ENCODE results near the gene KLF15. TPM values are rescaled to one million over a fixed set of nuclear protein-coding genes. Genes with fewer than 3 reads are reported as not detected.

KLF15 gene
- total RNA-seq, 1 donor from 2014 or later = 5.7 TPM

DNA sequence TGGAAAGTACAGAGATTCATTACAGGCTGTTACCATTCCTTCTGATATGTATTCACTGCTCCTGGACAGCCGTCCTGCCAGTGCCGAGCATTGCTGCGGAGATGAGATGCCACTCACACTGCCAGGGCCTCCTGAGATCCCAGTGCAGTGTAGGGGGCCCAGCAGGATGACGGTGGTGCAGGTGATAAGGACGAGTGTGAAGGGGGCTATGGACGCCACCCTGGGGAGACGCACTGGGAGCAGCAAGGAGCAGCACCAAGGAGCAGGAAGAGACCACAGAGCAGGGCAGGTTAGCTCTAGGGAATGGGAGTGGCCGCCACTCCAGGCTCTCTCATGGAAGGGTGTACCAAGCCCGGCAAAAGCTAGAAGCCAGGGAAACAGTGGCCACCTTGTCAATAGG lies 4.0 kb upstream of the KLF15 start:
- peaks cover 41% of the 10 kb centered on the region for H3K27me3 Mint-ChIP-seq (ENCODE audit: unreplicated experiment)
- no peaks in the 10 kb centered on the region for H3K9me3 Mint-ChIP-seq (ENCODE audit: unreplicated experiment)
- H3K4me3 Mint-ChIP-seq (ENCODE audit: unreplicated experiment) = no peak overlapping the region
- H3K36me3 Mint-ChIP-seq (ENCODE audit: unreplicated experiment) = no peaks in the 10 kb centered on the region
- peaks cover 8% of the 10 kb centered on the region for H3K4me1 Mint-ChIP-seq (ENCODE audit: unreplicated experiment)
- DNase-seq (ENCODE audit: extremely low spot score, unreplicated experiment) = no peak
- TF ChIP-seq, protein P1, sequence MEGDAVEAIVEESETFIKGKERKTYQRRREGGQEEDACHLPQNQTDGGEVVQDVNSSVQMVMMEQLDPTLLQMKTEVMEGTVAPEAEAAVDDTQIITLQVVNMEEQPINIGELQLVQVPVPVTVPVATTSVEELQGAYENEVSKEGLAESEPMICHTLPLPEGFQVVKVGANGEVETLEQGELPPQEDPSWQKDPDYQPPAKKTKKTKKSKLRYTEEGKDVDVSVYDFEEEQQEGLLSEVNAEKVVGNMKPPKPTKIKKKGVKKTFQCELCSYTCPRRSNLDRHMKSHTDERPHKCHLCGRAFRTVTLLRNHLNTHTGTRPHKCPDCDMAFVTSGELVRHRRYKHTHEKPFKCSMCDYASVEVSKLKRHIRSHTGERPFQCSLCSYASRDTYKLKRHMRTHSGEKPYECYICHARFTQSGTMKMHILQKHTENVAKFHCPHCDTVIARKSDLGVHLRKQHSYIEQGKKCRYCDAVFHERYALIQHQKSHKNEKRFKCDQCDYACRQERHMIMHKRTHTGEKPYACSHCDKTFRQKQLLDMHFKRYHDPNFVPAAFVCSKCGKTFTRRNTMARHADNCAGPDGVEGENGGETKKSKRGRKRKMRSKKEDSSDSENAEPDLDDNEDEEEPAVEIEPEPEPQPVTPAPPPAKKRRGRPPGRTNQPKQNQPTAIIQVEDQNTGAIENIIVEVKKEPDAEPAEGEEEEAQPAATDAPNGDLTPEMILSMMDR (IDR thresholded peaks at IDR 0.05) = no peak
- no peak overlapping the region for H3K27ac Mint-ChIP-seq (ENCODE audit: unreplicated experiment)

DNA sequence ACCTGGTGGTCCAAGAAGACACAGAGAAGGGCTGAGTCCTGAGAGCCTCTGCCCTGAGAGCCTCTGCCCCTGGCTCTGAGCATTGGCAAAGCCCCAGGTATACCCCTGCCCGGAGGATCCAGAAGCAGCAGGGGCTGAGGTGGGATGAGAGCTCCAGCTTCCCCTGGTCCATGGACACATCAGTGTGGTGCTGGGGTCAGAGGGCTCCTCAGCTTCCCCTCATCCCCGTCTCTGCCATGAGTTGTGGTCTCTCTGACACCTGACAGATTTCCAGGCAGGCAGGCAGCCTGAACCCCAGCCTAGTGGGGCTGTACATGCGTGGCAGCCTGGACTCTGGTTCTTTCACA lies 3.5 kb upstream of the KLF15 start:
- Mint-ChIP-seq H3K4me1 (ENCODE audit: unreplicated experiment) (peaks cover 12% of the 10 kb centered on the region), H3K27me3 (ENCODE audit: unreplicated experiment) (peaks cover 41% of the 10 kb centered on the region), H3K4me3 (ENCODE audit: unreplicated experiment) (no peak overlapping the region), H3K27ac (ENCODE audit: unreplicated experiment) (no peak overlapping the region), H3K36me3 (ENCODE audit: unreplicated experiment) (no peaks in the 10 kb centered on the region), H3K9me3 (ENCODE audit: unreplicated experiment) (no peaks in the 10 kb centered on the region)
- TF ChIP-seq, protein P1 (IDR thresholded peaks at IDR 0.05) = no peak
- DNase-seq (ENCODE audit: extremely low spot score, unreplicated experiment) = no peak

DNA sequence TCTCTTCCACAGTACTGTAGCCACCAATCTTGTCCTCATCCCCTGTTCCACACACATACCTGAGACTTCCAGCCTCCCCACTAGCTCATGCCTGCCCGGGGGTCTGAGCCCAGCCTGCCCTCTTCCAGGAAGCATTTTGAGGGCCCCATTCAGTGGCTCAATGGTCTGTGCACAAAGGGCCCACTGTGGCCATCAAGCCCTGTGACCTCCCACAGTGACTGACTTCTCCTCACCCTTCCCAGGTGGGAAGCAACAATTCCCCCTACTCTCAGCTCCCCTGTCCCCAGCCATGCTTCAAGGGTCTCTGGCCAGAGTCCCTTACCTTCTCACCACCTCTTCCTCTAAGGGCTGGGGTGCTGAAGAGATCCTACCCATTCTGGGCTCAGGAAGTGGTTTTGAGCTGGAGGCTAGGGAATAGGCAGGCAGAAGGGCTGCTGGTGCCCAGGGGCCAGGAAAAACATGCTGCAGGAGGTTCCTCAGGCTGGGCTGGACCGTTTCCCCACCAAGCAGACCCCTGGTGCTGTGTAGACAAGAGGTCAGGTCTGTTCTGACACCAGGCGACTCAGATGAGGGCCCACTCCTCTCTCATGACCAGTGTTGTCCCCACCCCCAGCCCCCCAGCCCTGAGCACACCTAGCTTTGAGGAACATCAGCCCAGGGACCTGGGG lies 3.0 kb upstream of the KLF15 start:
- Mint-ChIP-seq H3K27ac (ENCODE audit: unreplicated experiment) (no peak overlapping the region), H3K9me3 (ENCODE audit: unreplicated experiment) (no peaks in the 10 kb centered on the region), H3K4me3 (ENCODE audit: unreplicated experiment) (no peak overlapping the region), H3K4me1 (ENCODE audit: unreplicated experiment) (peaks cover 15% of the 10 kb centered on the region), H3K36me3 (ENCODE audit: unreplicated experiment) (no peaks in the 10 kb centered on the region), H3K27me3 (ENCODE audit: unreplicated experiment) (peaks cover 41% of the 10 kb centered on the region)
- TF ChIP-seq, protein P1 (IDR thresholded peaks at IDR 0.05) = no peak
- DNase-seq (ENCODE audit: extremely low spot score, unreplicated experiment) = no peak

DNA sequence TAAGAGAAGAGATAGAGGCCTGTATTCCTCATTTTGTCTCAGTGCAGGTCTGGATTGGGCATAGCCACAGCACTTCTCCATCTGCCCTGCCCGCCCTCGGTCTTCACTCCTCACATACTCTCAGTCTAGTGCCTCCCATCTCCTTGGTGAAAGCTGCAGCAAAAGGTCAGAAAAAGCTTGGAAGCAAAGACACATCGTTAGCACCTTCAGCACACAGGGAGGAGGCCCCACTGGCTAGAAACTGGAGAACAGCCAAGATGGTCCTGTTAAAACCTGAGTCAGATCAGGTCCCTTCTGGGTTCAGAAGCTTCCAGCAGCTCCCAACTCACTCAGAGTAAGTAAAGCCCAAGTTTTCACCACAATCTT lies 1.6 kb upstream of the KLF15 start:
- TF ChIP-seq, protein P1 (IDR thresholded peaks at IDR 0.05) = no peak
- Mint-ChIP-seq H3K27me3 (ENCODE audit: unreplicated experiment) (peaks cover 39% of the 10 kb centered on the region), H3K4me3 (ENCODE audit: unreplicated experiment) (no peak overlapping the region), H3K36me3 (ENCODE audit: unreplicated experiment) (no peaks in the 10 kb centered on the region), H3K4me1 (ENCODE audit: unreplicated experiment) (peaks cover 15% of the 10 kb centered on the region), H3K9me3 (ENCODE audit: unreplicated experiment) (no peaks in the 10 kb centered on the region), H3K27ac (ENCODE audit: unreplicated experiment) (no peak overlapping the region)
- no peak for DNase-seq (ENCODE audit: extremely low spot score, unreplicated experiment)

DNA sequence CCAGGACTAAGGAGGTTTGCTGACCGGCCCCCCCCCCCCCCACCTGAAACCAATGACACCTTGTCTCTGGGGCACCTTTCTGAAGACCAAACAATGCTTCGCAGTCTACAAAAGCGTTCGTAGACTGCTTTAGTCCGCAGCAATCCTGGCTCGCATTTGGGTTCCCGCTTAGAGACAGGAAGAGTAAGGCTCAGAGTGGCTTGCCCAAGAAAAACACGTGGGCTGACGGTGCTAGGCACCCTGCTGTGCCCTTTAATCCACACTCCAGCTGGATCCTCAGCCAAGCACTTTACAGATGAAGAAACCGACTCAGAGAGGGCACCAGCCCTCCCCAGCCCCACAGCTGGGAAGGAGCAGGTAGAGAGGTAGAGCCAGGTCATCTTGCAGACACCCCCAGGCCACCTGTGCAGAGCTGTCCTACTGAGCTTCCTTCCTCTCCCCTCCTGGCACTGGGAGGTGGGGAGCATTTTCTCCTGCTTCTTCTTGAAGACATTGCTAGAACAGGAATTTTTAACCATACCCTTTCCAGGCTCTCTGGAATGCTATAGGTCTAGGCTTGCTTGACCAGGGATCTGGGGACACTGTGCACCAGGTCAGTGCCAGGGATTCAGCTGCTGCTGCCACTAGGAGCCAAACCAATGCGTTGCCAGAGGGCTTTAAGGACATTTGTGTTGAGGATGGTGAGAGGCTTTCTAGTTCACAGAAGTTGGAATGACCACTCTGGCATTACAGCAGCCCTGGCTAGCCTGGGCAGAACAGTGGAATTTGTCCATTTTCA lies 1.0 kb upstream of the KLF15 start:
- no peak for DNase-seq (ENCODE audit: extremely low spot score, unreplicated experiment)
- Mint-ChIP-seq H3K4me3 (ENCODE audit: unreplicated experiment) (peak overlapping the region; percentile 78), H3K27me3 (ENCODE audit: unreplicated experiment) (peaks cover 36% of the 10 kb centered on the region), H3K36me3 (ENCODE audit: unreplicated experiment) (no peaks in the 10 kb centered on the region), H3K9me3 (ENCODE audit: unreplicated experiment) (no peaks in the 10 kb centered on the region), H3K4me1 (ENCODE audit: unreplicated experiment) (peaks cover 15% of the 10 kb centered on the region), H3K27ac (ENCODE audit: unreplicated experiment) (no peak overlapping the region)
- TF ChIP-seq, protein P1 (IDR thresholded peaks at IDR 0.05) = no peak
